Transverse colon (tissue), 3 donors: ENCODE data around the gene AHCYL1.

ENCODE experiments used
- POLR2A ChIP-seq: fragments of 450-650 bp; IDR thresholded peaks from one replicate; pipeline ENCODE4 v1.6.1; 2016; ENCODE audit warnings: antibody characterized with exemption, mild to moderate bottlenecking, moderate library complexity
- TF ChIP-seq, protein P1 (sequence below), 5 experiments: fragments of 200-600 bp in 3 of 5; fragments of 450-650 bp in 2 of 5; sonication (generic) in 3 of 5; IDR thresholded peaks; 1 replicate in 2 of 5; 2 replicates in 3 of 5; pipeline ENCODE4 v1.5.1; 2016 to 2017; ENCODE audit warnings: antibody characterized with exemption in 5 of 5, inconsistent platforms in 3 of 5, mild to moderate bottlenecking in 2 of 5, moderate library complexity in 1 of 5

DNA sequence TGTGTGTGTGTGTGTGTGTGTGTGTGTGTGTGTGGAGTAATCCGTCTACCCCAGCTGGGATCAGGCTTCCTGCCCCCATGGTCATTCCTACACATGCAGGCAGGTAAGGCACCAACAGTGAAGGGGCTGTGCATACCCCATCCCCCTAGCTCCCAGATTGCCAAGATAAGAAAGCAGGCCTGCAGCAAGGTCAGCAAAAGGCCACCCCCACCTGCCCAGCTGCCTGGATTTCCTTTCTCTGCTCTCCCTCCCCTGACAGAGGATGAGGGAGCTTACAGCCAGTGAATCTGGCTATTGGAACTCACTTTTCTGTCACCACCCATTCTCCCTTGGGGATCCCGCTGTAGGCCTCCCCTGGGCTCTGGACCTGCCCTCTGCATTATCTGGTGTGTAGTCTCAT, 78.0 kb downstream of the AHCYL1 start:
- TF ChIP-seq POLR2A: no peak
- TF ChIP-seq, protein P1, sequence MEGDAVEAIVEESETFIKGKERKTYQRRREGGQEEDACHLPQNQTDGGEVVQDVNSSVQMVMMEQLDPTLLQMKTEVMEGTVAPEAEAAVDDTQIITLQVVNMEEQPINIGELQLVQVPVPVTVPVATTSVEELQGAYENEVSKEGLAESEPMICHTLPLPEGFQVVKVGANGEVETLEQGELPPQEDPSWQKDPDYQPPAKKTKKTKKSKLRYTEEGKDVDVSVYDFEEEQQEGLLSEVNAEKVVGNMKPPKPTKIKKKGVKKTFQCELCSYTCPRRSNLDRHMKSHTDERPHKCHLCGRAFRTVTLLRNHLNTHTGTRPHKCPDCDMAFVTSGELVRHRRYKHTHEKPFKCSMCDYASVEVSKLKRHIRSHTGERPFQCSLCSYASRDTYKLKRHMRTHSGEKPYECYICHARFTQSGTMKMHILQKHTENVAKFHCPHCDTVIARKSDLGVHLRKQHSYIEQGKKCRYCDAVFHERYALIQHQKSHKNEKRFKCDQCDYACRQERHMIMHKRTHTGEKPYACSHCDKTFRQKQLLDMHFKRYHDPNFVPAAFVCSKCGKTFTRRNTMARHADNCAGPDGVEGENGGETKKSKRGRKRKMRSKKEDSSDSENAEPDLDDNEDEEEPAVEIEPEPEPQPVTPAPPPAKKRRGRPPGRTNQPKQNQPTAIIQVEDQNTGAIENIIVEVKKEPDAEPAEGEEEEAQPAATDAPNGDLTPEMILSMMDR (IDR thresholded peaks at IDR 0.05): no peak
